ENCODE data around the gene KRTAP12-2.

- TF ChIP-seq, protein P1, sequence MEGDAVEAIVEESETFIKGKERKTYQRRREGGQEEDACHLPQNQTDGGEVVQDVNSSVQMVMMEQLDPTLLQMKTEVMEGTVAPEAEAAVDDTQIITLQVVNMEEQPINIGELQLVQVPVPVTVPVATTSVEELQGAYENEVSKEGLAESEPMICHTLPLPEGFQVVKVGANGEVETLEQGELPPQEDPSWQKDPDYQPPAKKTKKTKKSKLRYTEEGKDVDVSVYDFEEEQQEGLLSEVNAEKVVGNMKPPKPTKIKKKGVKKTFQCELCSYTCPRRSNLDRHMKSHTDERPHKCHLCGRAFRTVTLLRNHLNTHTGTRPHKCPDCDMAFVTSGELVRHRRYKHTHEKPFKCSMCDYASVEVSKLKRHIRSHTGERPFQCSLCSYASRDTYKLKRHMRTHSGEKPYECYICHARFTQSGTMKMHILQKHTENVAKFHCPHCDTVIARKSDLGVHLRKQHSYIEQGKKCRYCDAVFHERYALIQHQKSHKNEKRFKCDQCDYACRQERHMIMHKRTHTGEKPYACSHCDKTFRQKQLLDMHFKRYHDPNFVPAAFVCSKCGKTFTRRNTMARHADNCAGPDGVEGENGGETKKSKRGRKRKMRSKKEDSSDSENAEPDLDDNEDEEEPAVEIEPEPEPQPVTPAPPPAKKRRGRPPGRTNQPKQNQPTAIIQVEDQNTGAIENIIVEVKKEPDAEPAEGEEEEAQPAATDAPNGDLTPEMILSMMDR (IDR thresholded peaks at IDR 0.05 in 2 of 3, conservative IDR thresholded peaks at IDR 0.05 in 1 of 3; ENCODE audit: control insufficient read depth in 2 of 3, extremely low read depth in 1 of 3, insufficient read depth in 1 of 3, low read depth in 3 of 3, low read length in 3 of 3) = no peak
- no peak for TF ChIP-seq EGR1 (IDR thresholded peaks at IDR 0.05; ENCODE audit: borderline replicate concordance in 1 of 2, low read depth in 2 of 2, low read length in 2 of 2)
- no peak for TF ChIP-seq EP300 (IDR thresholded peaks at IDR 0.05; ENCODE audit: borderline replicate concordance in 1 of 2, control insufficient read depth in 1 of 2, low read depth in 2 of 2, low read length in 2 of 2)
- TF ChIP-seq, protein P2, sequence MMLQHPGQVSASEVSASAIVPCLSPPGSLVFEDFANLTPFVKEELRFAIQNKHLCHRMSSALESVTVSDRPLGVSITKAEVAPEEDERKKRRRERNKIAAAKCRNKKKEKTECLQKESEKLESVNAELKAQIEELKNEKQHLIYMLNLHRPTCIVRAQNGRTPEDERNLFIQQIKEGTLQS (IDR thresholded peaks at IDR 0.05; ENCODE audit: borderline replicate concordance, extremely low read depth, low read depth, low read length) = no peak
- no peak for TF ChIP-seq SRF (IDR thresholded peaks at IDR 0.05; ENCODE audit: low read depth in 2 of 2, low read length in 2 of 2)
- TF ChIP-seq, protein P3, sequence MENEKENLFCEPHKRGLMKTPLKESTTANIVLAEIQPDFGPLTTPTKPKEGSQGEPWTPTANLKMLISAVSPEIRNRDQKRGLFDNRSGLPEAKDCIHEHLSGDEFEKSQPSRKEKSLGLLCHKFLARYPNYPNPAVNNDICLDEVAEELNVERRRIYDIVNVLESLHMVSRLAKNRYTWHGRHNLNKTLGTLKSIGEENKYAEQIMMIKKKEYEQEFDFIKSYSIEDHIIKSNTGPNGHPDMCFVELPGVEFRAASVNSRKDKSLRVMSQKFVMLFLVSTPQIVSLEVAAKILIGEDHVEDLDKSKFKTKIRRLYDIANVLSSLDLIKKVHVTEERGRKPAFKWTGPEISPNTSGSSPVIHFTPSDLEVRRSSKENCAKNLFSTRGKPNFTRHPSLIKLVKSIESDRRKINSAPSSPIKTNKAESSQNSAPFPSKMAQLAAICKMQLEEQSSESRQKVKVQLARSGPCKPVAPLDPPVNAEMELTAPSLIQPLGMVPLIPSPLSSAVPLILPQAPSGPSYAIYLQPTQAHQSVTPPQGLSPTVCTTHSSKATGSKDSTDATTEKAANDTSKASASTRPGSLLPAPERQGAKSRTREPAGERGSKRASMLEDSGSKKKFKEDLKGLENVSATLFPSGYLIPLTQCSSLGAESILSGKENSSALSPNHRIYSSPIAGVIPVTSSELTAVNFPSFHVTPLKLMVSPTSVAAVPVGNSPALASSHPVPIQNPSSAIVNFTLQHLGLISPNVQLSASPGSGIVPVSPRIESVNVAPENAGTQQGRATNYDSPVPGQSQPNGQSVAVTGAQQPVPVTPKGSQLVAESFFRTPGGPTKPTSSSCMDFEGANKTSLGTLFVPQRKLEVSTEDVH (IDR thresholded peaks at IDR 0.05; ENCODE audit: low read depth, partially characterized antibody) = no peak
- no peak for TF ChIP-seq POLR2A (IDR thresholded peaks at IDR 0.05; ENCODE audit: low read depth, low read length)
- TF ChIP-seq CBX5 (IDR thresholded peaks at IDR 0.05; ENCODE audit: low read depth) = no peak
- TF ChIP-seq CBFB (IDR thresholded peaks at IDR 0.05; ENCODE audit: low read depth) = no peak
- no peak for TF ChIP-seq EZH2 (IDR thresholded peaks at IDR 0.05; ENCODE audit: borderline replicate concordance, control insufficient read depth, low read depth, low read length)
These were observed 15.6 kb downstream of the KRTAP12-2 start for GRCh38 chr21:44650973-44651675.
